HG03432 (cell line): ENCODE measurements around the gene CHRFAM7A.
"Not testable (repeated sequence)": the region's sequence is repeated elsewhere in the genome, so short reads cannot be mapped to it uniquely, and the experiment has no call there.

Experiments
- ATAC-seq: cut with Tn5 transposase; IDR thresholded peaks from one replicate; pipeline ENCODE4 v1.9.1; 2021; ENCODE audit warnings: mild to moderate bottlenecking, moderate library complexity; ENCODE audit not compliant: unreplicated experiment

The CHRFAM7A gene

GRCh38 chr15:30392766-30393663, at the start of gene CHRFAM7A:
Gene CHRFAM7A, minus strand, starts transcription at chr15:30393540. Its CDS starts 10,189 bp downstream, at chr15:30383351.
- not testable (repeated sequence) for ATAC-seq

- ATAC-seq = not testable (repeated sequence)
Observed at GRCh38 chr15:30438348-30438747, 45.0 kb upstream of the CHRFAM7A start.

DNA sequence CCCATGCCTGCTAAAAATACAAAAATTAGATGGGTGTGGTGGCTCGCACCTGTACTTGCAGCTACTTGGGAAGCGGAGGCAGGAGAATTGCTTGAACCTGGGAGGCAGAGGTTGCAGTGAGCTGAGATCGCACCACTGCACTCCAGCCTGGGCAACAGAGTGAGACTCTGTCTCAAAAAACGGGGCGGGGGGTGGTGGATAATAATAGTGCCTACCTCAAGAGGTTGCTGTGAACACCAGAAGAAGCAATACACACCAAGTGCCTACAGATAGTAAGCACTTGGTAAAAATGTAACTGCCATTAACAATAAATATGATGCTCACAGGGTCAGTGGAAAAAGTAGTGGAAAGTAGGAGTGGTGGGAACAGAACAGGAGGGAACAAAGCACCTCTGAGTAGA, 42.5 kb upstream of the CHRFAM7A start:
- not testable (repeated sequence) for ATAC-seq

- not testable (repeated sequence) for ATAC-seq
Observed at GRCh38 chr15:30420723-30421122, 27.4 kb upstream of the CHRFAM7A start.

- ATAC-seq = not testable (repeated sequence)
Observed at GRCh38 chr15:30414160-30414559, 20.8 kb upstream of the CHRFAM7A start, which contains the start of gene GOLGA8R. Gene GOLGA8R, minus strand, starts transcription at chr15:30414260. Its CDS starts 98 bp downstream, at chr15:30414162.

DNA sequence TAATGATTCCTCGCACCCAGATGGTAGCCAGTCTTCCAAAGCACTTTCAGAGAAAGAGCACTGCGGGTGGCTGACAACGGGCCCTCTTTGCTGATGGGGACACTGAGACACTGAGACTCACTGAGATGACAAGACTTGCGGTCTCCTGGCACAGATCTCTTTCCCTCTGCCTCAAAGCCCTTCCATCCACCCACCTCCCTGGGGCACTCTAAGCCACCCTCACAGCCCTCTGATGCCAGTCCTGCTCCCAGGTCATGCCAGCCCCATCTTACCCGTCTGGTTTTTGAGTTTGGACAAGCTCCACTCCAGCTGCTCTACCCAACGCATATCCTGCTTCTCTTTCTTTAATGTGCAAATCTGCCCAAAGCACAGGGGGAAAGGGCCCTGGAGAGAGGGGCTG, 14.3 kb upstream of the CHRFAM7A start:
- ATAC-seq = not testable (repeated sequence)

DNA sequence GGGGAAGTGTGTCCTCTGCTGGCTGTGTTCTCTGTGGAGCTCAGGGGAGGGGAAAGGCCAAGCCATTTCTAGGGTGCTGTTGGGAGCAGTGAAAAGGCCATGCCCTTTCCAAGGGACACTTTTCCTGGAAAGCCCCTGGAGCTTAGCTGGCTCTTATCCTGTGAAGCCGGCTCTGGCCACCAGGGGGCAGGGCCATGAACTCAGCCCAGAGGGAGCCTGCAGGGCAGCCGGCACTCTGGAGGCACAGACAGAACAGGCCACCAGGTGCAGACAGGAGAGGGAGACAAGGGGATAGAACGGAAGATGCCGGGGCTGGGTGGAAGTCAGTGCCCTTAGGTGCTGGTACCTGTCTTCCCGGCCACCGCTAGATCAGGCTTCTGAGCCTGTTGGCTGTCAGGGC, 5.6 kb upstream of the CHRFAM7A start:
- ATAC-seq = not testable (repeated sequence)

DNA sequence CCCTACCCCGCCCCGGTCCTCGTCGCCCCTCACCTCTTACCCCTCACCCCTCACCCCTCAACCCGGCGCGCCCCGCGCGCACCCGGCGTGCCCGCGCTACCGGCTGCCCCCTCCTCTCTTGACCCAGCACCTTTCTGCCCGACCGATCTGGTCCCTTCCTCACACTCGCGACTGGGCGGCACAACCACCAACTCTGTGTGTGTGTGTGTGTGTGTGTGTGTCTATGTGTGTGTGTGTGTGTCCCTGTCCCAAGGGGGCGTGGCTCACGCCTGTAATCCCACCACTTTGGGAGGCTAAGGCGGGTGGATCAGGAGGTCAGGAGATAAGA, 288 bp upstream of the CHRFAM7A start:
- ATAC-seq = not testable (repeated sequence)

DNA sequence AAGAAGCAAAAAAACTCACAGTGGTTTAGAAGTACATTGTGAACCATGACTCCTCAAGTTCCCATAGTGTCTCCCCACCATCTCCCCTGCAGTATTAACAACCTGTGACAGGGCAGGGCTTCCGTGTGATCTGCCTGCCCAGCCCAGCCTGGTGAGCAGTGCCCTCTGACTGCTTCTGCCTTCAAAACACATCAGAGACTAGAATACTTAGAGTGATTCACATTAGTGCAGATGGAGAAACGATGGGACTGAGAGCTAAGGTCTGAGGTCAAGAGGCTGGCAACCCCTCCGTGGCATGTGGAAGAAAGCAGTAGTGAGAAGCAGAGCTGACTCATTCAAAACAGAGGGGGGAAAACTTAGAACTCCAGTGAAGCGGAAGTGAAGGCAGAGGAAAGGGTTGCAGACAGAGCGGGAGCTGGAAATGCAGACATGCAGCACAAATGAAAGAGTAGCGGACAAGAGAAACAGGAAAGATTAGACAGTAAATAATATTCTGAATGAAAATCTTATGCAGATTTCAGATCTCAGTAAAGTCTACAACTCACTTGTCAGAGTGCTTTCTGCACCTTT, 6.9 kb downstream of the CHRFAM7A start:
- ATAC-seq = not testable (repeated sequence)

DNA sequence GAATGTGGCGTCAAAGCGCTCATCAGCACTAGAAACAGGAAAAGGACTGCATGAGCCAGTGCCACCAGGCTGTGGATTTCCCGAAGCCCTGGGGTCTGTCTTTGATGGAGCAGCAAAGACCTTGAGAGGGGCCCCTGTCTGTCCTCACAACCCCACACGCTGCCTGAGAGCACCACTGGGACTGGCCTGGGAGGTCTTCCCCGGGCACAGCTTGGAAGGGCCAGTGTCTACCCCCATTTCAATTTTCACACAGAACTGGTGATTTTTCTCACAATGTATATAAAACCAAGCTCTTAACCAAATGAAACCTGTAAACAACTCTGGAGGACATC, 16.3 kb downstream of the CHRFAM7A start:
- ATAC-seq = not testable (repeated sequence)

GRCh38 chr15:30376375-30377081, 16.8 kb downstream of the CHRFAM7A start:
- ATAC-seq = not testable (repeated sequence)

DNA sequence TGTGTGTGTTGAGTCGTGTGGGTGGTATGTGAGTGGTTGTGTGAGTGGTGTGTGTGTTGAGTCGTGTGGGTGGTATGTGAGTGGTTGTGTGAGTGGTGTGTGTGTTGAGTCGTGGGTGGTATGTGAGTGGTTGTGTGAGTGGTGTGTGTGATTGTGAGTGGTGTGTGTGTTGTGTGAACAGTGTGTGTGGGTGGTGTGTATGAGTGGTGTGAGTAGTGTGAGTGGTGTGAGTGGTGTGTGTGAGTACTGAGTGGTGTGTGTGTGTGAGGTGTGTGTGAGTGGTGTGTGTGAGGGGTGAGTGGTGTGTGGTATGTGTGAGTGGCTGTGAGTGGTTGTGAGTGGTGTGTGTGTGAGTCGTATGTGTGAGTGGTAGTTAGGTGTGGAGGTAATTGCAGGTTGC, 17.5 kb downstream of the CHRFAM7A start:
- not testable (repeated sequence) for ATAC-seq

DNA sequence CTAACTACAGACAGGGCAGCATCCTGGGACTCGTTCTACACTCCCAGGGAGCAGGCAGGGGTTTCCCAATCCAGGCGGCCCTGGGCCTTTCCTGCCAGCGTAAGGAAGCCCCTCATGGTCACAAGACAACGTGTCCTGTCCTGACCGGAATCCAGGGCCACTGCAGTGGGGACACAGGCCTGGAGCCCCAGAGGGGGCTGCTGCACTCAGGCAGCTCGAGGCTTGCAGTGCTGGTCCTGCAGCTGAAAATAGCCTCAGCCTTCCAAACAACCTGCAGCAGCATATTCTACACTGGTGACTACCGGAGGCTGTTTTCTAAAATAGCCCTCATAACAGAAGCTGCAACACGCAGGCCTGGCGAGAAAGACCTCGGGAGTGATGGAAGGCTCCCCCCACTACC, 18.5 kb downstream of the CHRFAM7A start:
- ATAC-seq = not testable (repeated sequence)

- not testable (repeated sequence) for ATAC-seq
Observed at GRCh38 chr15:30368271-30368670, 25.1 kb downstream of the CHRFAM7A start.

GRCh38 chr15:30367246-30367645, 26.1 kb downstream of the CHRFAM7A start:
- not testable (repeated sequence) for ATAC-seq

GRCh38 chr15:30361404-30361803, 31.9 kb downstream of the CHRFAM7A start:
- not testable (repeated sequence) for ATAC-seq

DNA sequence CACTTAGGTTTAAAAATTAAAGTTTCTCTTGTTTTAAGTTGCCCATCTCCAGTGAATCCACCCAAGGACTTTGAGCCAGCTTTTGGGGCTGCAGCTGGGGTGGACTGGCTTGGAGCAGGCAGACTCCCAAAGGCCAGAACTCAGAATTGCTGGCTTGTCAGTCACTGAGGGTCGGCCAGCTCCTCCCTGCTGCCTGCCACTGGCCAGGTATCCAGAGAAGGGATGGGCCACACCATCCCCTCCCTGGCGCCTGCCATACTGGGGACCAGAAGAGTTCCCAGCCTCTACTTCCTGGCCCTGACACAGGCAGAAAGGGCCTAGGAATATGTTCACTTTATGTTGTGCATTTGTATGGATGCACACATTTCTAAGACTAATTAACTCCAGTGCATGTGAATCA, 32.4 kb downstream of the CHRFAM7A start:
- not testable (repeated sequence) for ATAC-seq

DNA sequence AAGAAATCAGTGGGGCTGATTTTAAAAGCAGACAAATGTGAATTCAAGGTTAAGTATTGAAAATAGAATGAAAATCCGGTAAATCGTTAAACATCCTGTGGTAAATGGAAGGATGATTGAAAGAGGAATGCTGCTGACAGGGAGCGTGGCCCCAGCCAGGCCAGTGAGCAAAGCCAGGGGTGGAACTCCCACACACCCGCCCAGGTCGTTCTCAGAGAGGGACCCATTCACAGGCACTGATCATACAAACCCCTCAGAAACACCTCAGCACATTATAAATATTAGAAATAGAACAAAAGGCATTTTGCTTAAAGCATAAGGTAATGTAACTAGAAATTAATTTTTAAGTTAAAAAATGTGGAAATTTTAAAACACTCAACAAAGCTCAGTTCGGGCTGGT, 38.3 kb downstream of the CHRFAM7A start:
- ATAC-seq = not testable (repeated sequence)

DNA sequence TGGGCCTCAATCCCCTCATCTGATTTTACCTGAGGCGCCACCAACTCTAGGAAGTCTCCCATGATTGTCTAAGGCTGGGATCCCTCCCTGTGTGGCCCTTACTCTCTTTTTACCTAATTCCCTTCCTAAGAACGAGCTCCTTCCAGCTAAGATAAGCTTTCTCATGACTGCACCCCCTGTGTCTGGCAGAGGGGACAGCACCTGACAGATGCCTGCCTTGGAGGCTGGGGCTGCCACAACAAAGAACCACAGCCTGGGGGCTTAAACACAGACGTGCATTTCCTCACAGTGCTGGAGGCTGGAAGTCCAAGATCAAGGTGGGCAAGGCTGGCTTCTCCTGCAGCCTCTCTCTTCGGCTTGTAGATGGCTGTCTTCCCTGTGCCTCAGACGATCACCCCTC, 43.5 kb downstream of the CHRFAM7A start:
- ATAC-seq = not testable (repeated sequence)

- ATAC-seq = not testable (repeated sequence)
Observed at GRCh38 chr15:30336584-30336983, 56.8 kb downstream of the CHRFAM7A start.

- not testable (repeated sequence) for ATAC-seq
Observed at GRCh38 chr15:30334152-30334551, 59.2 kb downstream of the CHRFAM7A start.
